GM19455 (cell line): ENCODE measurements around the gene BMPR1B.

Experiments used
- ATAC-seq: cut with Tn5 transposase; IDR thresholded peaks from one replicate; pipeline ENCODE4 v1.9.1; 2021; ENCODE audit not compliant: unreplicated experiment

Gene BMPR1B

GRCh38 chr4:95178938-95179337, 421.2 kb downstream of the BMPR1B start:
- no peak for ATAC-seq

DNA sequence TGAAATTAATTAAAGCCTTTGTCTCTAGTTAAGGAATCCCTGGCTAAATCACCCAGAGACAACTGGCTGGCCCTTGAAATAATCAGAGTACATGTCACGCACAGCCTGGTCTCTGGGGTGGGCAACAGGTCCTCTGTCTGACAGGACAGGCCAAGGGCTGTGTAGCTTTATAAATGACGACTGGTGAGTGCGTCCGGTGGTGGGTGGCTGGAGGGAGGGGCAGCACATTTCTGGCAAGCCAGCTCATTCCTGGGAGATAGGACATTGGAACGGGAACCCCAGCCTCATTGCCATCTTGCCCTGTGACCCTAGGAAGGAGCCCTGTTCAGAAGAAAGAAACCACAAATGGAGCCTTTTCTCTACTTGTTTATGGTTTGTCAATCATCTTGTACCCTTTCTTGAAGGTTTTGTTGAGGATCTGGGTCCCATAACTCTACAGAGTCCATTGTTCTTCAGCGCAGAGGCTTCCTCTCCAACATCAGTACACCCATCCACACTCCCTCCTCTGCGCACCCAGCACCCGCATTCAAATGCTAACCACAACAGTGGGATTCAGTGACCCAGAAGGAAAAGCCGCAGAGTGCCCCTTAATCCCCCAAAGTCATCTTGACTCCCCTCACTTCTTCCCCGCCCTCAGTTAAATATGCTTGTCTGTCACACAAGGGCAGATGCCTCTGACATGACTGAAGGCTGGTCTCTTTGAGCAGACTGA, 422.9 kb downstream of the BMPR1B start:
- no peak for ATAC-seq

DNA sequence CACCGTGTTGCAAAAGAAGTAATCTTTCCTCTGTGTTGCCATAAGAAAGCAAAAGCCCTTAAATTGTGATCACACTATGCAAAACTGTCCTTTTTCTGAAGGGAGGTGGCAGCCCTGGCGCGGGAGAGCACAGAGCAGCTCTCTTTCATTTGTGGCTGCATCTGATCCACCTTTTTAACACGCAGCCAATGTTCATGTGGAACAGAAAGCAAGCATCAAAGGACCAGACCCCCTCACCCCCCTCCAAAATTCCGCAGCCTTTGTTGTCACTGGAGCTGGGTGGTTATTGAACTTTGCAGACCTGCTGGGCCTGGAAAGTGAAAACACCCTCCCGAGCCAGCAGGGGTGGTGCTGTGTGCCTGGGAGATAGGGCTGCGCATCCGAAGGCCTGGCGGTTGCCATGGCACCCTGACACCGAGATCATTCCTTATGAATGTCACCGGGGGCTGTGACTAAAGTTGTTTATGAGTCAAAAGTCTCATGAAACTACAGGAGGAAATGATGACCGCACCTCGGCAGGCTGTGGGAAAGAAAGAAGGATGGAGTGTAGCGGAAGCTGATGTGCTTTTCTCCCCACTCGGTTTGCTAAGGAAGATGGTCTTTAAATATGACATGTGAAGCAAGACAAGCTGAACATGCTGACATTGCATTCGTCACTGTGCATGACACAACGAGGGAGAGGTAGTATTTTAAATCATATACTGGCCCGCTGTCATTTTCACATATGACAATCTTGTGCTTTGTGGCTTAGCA, 423.7 kb downstream of the BMPR1B start:
- no peak for ATAC-seq

DNA sequence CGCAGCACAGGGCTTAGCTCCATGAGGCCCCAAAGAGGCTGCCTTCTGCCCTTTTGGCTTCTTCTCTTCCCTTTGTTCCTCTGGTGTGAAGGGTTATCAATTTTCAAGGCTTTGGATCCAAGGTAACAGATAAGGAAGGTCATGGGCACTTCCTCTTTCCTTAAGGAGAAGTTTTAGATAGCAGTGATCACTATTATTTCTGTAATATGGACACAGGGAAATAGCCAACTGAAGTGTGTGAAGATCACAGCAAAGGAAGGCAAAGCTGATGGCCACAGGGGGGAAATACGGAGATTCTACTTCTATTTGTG, 424.2 kb downstream of the BMPR1B start:
- ATAC-seq, result no peak

DNA sequence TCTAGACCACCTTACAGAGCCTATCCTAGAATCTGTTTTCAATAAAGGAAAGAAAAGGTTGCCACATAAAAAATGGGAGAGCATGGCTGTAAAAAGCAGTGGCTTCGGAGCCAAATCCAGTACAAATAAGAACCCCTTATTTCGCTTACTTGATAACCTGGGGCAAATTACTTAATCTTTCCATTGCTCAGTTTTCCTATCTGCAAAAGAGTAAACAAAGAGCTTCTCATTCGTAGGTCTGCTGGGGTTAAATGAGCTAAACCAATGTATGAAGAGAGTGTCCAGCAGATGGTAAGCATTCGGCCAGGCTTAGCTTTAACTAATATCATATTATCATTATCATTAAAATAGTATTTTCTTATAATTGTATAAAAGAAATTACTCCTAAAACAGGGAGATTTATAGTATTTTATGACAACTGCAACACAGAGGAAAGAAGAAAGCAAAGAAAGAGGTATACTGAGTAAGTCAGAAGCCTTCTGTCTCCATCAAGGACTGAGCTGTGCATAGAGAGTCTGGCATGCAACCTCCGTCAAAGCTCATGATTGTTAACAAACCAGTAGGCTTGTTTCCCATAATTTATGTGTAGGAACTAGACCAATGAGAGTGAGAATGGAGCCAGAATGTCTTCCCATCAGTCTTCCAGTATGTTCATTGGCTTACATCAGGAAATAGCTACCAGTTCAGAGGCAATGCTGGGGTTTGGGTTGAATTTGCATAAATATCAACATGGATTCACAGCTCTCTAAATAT, 426.1 kb downstream of the BMPR1B start:
- no peak for ATAC-seq

DNA sequence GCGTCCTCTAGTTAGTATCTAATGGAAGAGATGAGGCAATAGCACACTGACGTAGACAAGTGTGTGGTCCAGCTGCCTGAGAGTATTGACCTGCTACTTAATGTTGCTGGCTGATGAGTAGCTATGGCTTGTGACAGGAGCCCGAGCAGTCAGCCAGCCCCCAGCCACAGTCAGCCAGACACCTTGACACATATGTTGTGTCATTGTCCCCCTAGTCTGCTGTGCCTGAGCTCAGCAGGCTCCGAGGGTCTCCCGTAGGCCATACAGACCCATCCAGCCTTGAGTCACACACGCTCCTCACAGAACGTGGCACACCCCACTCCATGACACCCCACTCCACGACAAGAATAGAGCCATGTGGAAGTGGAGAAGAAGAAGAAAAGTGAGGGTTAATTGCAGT, 428.9 kb downstream of the BMPR1B start:
- ATAC-seq, result no peak

GRCh38 chr4:95188701-95189370, 431.1 kb downstream of the BMPR1B start:
- ATAC-seq, result no peak

- no peak for ATAC-seq
Observed at GRCh38 chr4:95190751-95191436, 433.1 kb downstream of the BMPR1B start.

- ATAC-seq, result no peak
Observed at GRCh38 chr4:95191537-95191936, 433.8 kb downstream of the BMPR1B start.

DNA sequence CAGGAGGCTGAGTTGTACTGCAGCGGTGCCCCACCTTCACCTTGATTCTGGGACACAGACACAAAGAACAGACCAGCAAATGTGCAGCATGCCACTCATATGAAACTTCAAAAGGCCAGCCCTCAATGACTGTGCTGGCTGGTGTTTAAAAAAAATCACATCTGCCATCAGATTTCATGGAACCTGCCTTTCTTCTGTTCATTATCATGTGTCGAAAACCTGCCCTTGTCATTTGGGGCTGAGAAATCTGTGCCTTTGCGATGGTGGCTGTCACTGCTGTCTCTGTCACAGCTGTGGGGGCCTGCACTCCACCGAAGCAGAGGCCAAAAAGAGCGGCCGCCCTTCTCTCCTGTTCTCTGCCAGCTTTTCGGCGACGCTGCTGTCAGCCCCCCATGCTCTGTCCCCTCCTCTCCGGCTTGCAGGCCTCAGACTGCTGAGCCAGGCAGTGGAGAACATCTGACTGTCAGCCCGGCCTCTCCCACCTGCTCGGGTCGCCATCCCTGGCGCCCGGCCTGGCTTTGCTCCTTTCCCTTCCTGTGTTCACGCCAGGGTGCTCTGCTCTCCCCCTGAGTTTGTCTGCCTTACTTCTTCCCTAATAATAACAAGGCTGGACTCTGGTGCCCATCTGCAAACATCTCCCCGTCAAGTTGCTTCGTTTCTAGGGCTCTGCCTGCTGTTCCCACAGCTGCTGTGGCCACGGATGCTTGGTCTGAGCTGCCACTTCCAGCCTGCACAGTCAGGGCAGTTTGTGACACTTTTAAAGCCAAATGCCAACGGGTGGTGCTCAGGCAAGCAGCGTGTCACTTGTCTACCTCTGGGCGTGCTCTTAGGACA, 435.9 kb downstream of the BMPR1B start:
- no peak for ATAC-seq

DNA sequence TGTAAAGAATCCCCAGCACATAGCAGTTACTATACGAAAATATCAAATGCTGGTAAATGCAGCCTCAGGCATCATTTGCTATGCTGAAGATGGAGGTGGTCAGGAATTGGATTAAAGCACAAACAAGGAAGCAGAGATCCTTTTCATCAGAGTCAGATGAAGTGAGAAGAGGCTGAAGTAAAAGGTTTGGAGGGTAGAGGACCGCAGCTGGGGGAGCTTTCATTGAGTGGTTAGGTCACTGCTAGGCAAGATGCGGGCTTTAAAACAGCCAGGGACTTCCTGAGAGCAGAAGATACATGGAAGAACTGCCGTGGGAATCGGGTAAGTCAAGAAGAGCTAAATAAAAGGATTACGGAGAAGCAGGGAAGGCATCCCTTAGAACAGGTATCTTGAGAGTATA, 439.6 kb downstream of the BMPR1B start:
- ATAC-seq, result no peak

GRCh38 chr4:95198961-95199360, 441.2 kb downstream of the BMPR1B start:
- no peak for ATAC-seq

DNA sequence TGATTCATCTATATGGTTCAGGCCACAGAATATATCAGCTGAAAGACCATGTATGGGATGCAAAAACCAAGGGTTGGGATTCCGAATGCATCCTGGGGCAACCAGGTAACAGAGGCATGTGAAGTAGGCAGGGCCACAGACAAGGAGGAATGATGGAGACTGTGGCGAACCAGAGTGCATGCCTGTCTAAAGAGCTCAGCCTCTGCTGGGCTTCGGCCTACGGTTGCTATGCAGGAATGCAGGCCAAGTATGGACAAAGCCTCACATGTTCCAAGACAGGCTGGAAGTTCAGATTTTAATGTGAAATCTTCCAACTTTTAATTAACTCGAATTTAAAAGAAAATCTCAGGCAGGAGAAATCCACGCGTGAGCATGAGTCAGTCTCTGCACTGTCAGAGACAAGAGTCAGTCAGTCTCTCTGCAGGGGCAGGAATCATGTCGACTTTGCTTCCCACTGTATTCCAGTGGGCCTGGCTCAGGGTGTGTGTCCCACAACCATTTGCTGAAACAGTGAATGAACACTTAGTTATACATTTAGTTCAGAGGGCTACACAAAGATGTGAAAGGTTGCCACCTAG, 446.6 kb downstream of the BMPR1B start:
- no peak for ATAC-seq

GRCh38 chr4:95204873-95205272, 447.1 kb downstream of the BMPR1B start:
- no peak for ATAC-seq
